ENCODE data around the gene WHRN. TPM values are rescaled to one million over a fixed set of nuclear protein-coding genes. Genes with fewer than 3 reads are reported as not detected.

Gene WHRN
- total and polyA plus RNA-seq, 9 of the 15 experiments (the other 6 are each of a cell fraction or from before 2014, with no cell fraction given): 0.31 to 14.1 (median 3.0) TPM

GRCh38 chr9:114484854-114485443 lies 20.3 kb downstream of the WHRN start (continued):
- TF ChIP-seq HINFP (tag; conservative IDR thresholded peaks at IDR 0.05; ENCODE audit: low read depth) (no peak), DEAF1 (CRISPR knock-in tag; IDR thresholded peaks at IDR 0.05) (no peak), HNRNPK (IDR thresholded peaks at IDR 0.05; ENCODE audit: low read depth, low read length, poor library complexity, severe bottlenecking) (no peak), LEF1 (IDR thresholded peaks at IDR 0.05) (peak; percentile 85), SAP30 (IDR thresholded peaks at IDR 0.05; ENCODE audit: borderline replicate concordance, insufficient read depth, low read depth, low read length, poor library complexity, severe bottlenecking) (no peak), ARNT (IDR thresholded peaks at IDR 0.05) (no peak), MAFG (tag; conservative IDR thresholded peaks at IDR 0.05) (peak; percentile 85), TCF7 (IDR thresholded peaks at IDR 0.05; ENCODE audit: borderline replicate concordance) (no peak), ZNF780A (CRISPR knock-in tag; IDR thresholded peaks at IDR 0.05) (no peak), NFIC (IDR thresholded peaks at IDR 0.05) (no peak), NCOA4 (IDR thresholded peaks at IDR 0.05; ENCODE audit: partially characterized antibody) (no peak), HOXB6 (CRISPR knock-in tag; IDR thresholded peaks at IDR 0.05; ENCODE audit: borderline replicate concordance) (no peak), KAT2B (IDR thresholded peaks at IDR 0.05; ENCODE audit: low read depth, low read length) (no peak), MBD2 (IDR thresholded peaks at IDR 0.05; ENCODE audit: borderline replicate concordance, low read depth) (no peak), MAFF (IDR thresholded peaks at IDR 0.05; ENCODE audit: low read length) (peak; percentile 42; the same call in 1 of the 2 replicates), KAT7 (CRISPR knock-in tag; IDR thresholded peaks at IDR 0.05; ENCODE audit: borderline replicate concordance) (no peak), ZNF512 (tag; IDR thresholded peaks at IDR 0.05) (no peak), BRF1 (IDR thresholded peaks at IDR 0.05; ENCODE audit: borderline replicate concordance, extremely low read depth, insufficient read length) (no peak), ZNF408 (CRISPR knock-in tag; IDR thresholded peaks at IDR 0.05; ENCODE audit: low read depth) (no peak), HMG20B (CRISPR knock-in tag; IDR thresholded peaks at IDR 0.05) (no peak), KDM5B (IDR thresholded peaks at IDR 0.05; ENCODE audit: insufficient replicate concordance, low read depth, low read length) (no peak), ZFP36 (IDR thresholded peaks at IDR 0.05; ENCODE audit: low read depth, low read length, partially characterized antibody) (peak; percentile 85)
- TF ChIP-seq, protein P1, sequence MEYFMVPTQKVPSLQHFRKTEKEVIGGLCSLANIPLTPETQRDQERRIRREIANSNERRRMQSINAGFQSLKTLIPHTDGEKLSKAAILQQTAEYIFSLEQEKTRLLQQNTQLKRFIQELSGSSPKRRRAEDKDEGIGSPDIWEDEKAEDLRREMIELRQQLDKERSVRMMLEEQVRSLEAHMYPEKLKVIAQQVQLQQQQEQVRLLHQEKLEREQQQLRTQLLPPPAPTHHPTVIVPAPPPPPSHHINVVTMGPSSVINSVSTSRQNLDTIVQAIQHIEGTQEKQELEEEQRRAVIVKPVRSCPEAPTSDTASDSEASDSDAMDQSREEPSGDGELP (CRISPR knock-in tag; IDR thresholded peaks at IDR 0.05; ENCODE audit: borderline replicate concordance): 0 out of 2 replicates have a peak, but pooled peaks have one; percentile 17

All from K562 (cell line).